T-helper 22 cell (primary cell): ENCODE results near the gene JMJD4.

Source experiments
- DNase-seq: peaks from one replicate; pipeline ENCODE4 v3.0.0-alpha.2; 2020; ENCODE audit warnings: low read depth

Gene JMJD4, protein sequence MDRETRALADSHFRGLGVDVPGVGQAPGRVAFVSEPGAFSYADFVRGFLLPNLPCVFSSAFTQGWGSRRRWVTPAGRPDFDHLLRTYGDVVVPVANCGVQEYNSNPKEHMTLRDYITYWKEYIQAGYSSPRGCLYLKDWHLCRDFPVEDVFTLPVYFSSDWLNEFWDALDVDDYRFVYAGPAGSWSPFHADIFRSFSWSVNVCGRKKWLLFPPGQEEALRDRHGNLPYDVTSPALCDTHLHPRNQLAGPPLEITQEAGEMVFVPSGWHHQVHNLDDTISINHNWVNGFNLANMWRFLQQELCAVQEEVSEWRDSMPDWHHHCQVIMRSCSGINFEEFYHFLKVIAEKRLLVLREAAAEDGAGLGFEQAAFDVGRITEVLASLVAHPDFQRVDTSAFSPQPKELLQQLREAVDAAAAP

DNA sequence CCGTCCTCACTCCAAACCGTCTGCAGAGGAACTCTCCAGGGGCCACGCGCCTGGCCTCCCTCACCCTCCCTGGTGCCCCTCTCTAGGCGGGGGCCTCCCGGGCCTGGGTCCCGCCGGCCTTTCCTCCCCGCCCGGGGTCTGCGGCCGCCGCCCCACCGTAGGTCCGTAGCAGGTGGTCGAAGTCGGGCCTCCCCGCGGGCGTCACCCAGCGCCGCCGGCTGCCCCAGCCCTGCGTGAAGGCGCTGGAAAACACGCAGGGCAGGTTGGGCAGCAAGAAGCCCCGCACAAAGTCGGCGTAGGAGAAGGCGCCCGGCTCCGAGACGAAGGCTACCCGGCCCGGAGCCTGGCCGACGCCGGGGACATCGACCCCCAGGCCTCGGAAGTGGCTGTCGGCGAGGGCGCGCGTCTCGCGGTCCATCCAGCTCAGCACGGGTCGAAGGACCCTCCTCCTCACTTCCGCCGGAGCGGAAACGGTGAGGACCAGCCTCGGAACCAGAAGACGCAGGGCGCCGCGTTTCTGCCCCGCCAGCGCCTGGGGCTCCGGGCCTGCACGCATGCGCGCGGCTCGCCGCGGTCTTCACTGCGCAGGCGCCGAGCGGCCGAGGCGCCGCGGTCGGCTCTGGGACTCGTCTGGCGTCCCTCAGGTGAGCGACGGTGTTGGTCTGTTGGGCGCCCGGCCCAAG is at the start of gene JMJD4, which contains the start of gene SNAP47:
TSS of gene JMJD4 (minus strand) at position 447 of the 683 bp plus-strand sequence. CDS start at position 418, 29 bp downstream.
TSS of gene SNAP47 (plus strand) at position 580 of the 683 bp plus-strand sequence. CDS start 12,302 bp downstream, outside the sequence.
- DNase-seq, result peak; percentile 83

DNA sequence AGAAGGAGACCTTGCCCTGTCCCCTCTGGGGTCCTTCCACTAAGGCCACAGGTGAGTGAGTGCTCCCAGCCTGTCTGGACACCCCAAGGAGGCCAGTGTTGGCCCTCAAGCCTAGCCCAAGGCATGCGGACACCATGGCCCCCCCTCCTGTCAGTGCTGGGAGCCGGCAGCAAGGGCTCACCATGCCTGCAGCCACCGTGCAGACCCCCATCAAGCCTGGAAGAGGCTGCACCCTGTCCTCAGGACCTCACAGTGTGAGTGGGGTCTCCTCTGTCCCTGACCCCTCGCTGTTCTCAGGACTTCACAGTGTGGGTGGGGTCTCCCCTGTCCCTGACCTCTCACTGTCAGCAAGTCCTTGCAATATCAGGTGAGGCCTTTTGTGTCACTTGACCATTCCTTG is 47.1 kb upstream of the JMJD4 start:
- no peak for DNase-seq

DNA sequence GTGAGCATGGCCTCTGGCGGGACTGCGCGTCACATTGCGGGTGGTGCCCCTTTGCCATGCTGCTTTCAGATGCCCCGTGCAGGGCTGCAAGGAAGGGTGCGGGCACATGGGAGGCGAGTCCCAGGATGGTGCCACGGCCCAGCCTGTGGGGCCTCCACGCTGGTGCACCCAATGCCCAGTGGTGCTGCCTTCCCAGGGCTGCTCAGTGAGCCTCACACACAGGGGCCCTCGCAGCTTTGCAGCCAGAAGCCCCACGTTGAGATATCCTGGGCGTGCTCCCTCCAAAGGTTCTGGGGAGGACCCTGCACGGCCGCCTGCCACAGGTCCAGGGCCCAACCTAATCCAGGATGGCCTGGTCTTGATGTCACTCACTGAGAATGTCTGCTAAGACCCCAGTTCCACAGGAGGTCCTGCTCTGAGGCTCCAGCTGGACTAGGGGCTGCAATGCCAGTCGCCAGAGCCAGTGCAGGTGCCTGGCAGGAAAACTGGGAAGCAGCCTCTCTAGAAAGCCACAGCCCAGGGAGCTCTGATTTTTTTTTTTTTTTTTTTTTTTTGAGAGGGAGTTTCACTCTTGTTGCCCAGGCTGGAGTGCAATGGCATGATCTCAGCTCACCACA is 46.3 kb upstream of the JMJD4 start:
- no peak for DNase-seq

DNA sequence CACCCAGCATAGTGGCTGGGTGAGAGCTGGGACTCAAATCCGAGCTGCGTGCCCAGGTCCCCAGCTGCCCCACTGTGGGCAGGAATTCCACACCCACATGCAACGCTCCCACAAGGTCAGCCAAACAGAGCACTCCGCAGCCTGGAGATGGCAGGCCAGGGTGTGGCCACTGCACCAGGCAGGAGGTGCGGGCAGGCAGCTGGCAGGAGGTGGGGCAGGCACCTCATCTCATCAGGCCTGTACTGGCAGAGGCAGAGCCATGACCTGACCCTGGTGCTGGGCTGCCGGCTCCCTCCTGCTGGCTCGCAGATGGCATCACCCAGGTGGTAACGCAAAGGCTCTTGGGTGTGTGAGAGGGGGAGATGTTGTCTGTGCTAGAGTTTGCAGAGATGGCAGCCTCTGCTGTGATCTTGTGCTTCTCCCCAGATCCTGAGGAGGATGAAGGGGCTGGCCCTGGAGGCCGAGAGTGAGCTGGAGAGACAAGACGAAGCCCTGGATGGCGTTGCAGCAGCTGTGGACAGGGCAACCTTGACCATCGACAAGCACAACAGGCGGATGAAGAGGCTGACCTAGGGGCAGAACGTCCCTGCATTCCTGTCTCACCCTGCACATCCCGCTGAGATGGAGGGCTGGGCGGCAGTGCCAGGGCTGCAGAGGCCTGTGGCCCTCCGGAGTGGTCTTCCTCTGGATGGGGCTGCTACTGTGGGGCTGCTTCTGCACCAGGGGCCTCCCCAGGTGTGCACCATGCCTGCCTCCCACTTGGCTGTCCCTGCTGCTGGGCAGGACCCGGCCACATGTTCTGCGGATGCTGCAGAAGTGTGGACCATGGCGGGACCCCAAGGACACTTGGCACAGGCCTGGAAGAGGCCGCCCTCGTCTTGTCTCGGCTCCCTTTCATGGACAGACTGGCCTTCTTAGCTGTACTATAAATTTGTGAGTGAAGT is 45.3 kb upstream of the JMJD4 start:
- DNase-seq, result no peak

DNA sequence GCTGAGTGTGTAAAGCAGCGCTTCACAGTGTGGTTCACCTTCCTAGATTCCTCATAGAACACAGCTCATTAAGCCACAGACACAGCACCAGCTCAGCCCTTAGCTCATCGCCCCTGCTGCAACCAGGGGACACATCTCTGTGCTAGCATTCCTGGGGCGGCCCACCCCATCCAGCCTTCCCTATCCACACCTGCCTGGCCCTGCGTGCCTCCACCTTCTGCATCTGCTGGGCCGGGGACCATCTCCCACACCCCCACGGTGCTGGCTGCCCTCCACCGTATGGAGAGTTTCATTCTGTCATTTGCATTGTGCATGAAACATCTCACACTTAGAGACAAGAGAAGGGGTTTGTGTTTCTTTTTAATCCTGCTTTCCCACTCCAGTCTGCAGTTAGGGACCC is 44.6 kb upstream of the JMJD4 start:
- DNase-seq, result no peak

DNA sequence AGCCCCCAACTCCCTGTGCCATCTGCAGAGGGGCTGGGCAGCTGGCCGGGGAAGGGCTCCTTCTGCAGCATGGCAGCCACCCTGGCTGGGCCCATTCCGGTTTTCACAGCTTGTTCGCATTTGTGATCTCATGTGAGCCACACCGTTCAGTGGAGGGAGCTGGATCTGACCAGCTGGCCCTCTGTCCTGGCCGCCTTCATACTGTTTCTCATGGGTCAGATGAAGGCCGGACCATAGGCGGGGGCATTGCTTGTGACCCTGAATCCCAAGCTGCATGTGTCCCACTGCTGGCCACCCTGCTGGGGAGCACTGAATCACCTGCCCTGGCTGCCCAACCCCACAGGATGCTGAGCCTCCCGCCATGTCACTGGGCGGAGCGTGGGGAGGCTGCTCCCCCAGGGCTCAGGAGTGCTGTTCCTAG is 43.9 kb upstream of the JMJD4 start:
- no peak for DNase-seq

DNA sequence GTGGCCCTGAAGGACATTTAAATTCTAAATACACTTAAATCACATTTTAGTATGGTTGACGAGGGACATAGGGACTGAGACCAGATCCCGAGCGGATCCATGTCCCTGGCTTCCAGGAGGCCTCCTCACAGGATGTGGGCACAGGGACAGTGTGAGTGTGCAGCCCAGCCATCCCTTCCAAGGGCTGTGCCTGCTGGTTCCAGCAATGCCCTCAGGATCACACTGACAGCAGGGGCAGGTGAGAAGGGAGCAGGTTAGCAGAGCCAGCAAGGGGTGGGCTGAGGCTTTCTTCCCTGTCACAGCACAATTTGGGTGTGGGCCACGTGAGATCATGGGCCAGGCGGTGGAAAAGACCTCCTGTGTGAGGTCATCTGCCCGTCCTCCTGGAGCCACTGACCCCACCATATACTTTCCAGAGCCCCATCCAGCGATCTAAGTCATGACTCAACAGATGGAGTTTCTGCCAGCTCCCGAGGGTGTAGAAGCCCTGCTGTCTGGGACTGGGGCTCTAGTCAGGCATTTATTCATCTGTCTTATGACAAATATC is 43.4 kb upstream of the JMJD4 start:
- DNase-seq, result no peak

DNA sequence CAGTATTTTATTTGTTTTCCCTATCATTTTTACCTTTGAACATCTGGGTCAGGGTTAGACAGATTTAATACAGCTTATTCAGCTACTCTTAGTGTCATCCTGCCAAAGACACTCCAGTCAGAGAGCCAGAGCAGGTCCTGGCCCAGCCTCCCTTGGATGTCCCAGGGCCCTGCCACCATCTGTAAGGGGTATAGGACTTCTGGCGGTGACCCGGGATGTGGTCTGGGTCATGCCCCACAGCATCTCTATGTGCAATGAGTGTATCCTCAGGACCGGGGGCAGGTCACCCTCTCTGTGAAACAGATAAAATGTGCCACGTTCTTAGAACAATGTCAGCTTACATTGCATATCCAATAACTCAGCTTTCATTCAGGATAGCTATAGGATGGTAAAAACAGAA is 42.5 kb upstream of the JMJD4 start:
- no peak for DNase-seq

DNA sequence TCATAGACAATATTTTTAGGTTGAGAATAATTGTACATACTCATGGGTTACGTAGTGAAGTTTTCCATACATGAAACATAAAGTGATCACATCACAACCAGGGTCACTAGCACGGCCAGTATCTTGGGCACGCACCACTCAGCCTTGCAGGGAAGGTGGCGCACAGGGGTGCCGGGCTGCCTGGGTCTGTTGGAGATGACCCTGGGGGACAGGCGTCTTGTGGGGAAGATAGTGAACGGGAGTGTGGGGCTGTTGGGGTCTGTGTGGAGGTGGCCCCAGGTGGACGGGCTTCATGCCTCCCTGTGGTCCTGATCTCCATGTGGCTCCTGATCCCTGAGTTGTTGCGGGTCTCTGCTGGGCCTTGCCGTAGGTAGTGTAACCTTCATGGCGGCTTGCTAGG is 42.1 kb upstream of the JMJD4 start:
- DNase-seq, result no peak

DNA sequence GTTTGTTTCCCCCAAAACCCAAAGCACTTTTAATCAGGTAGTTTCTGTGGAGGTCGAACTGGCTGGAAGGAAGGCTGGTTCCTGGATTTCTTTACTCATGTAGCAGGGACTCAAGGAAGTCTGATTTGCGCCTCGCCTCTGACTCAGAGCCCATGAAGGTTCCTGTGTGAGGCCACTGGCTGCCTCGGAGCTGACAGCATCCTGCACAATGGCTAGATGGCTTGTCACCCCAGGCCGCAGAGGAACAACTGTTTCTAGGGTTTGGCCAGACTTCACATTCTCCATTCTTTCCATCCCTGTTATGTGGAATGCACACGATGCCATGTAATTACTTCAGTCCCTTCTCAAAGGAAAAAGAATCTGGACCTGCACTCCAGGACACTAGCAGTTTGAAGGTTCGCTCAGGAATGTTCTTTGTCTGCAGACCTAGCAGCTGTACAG is 41.2 kb upstream of the JMJD4 start:
- no peak for DNase-seq

DNA sequence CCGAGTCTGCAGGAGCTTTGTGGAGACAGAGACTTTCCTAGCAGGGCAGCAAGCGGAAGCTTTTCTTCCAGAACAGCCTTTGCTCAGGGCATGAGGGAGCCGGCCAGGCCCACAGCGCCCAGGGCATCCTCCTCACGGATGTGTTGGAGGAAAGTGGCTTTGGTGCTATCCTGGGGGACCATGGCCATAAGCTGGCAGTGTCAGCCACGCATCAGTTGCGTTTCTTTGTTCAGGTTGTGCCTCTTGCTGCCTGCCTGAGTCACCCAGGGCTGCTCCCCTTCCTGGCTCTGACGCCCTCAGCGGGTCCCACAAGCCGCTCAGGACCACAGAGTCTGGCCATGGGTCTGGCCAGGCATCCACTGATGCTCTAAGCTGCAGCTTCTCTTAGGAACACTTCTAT is 40.7 kb upstream of the JMJD4 start:
- DNase-seq, result no peak

DNA sequence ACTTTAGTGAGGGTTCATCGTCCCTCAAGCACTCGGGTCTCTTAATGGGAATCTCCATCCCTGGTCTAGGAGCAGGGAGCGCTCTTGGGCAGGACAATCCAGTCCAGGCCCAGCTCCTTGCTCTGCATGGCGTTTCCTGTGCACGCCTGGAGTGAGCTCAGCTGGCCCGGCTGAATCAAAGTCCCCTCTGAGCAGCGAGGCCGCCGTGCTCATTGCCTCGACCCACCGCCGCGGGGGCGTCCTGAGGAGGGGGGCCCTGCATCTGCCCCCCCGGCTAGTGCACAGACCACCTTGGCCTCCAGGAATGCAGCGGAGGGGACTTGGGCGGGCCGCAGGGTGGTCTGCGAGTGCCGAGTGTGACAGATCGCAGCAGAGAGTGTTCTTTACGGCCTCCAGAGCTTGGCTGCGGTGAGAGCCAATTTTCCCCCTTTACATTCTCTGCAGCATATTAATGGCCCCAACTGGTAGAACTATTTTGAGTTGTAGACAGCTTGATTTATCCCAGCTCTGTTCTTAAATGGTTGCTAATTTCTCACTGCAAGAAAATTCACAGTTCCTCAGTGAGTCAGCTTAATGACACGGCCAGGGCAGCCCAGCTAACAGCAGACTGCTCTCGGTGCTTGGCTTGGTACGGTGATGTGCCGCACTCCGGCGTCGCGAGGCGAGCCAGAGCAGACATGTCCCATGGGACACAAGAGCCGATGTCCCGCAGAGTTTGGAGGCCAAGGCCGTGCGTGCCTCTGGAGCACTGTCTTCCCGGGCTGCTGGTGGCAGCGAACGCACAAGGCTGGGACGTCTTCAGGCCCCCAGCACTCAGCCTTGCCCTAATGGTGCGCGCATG is 39.9 kb upstream of the JMJD4 start:
- no peak for DNase-seq

DNA sequence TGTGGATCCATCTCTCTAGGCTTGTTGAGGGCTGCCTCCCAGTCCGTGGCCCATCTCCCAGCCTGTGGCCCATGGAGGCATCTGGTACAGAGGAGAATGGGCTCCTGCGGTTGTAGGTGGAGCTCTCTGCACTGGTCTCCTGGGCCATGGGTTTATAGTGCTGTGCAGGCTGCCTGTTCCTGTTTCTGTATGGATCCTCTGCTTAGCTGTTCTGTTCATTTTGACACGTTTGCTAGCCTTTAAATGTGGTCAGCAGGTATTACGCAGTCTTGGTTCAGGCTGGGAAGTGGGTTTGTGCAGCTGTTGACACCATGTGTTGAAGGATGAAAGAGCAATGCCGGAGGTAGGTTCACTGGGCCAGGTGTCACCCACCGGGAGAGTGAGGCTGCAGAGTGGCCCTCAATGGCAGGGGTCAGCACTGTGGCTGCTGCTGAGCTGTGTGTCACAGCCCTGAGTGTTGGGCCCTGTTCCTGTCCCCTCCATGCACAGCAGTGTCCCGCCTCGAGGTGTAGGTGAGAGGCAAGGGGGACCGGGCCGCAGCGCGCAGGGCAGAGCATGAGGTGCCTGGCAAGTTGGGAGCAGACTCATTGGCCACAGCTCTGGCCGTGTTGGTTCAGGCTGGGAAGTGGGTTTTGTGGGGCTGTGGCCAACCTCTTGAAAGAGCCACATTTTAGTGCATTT is 39.1 kb upstream of the JMJD4 start:
- DNase-seq, result no peak

DNA sequence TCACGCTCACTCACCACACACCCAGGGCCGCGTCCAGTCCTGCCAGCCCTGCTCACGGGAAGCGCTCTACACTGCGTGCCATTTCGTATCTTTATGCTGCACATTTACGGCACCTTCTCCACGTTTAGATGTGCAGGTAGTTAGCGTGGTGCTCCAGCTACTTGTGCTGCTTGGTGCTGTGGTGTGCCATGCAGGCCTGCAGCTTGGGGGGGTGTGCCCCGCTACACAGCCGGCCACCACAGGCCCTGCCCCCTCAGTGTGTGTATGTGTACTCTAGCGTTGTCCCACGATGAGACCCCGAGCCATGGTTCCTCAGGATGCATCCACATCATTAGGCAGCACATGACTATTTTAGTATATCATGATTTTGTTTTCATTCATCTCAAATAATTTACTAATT is 38.5 kb upstream of the JMJD4 start:
- DNase-seq, result no peak

DNA sequence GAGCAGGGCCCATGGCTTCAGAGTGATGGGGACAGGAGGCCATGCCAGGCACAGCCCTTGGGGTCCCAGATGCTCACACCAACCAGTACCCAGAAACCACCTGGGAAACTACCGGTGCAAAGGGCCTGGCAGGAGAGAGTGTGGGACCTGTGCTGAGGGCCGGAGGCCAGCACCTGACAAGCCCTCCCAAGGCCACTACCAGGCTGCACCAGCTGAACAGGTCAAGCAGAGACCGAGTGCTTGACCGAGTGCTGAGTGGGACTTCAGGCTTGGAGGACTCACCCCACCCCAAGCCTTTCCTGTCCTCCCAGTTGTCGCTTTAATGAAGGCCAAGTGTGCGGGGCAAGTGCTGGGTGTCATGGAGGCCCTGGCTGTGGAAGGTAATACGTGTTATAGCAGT is 36.7 kb upstream of the JMJD4 start:
- DNase-seq, result no peak

DNA sequence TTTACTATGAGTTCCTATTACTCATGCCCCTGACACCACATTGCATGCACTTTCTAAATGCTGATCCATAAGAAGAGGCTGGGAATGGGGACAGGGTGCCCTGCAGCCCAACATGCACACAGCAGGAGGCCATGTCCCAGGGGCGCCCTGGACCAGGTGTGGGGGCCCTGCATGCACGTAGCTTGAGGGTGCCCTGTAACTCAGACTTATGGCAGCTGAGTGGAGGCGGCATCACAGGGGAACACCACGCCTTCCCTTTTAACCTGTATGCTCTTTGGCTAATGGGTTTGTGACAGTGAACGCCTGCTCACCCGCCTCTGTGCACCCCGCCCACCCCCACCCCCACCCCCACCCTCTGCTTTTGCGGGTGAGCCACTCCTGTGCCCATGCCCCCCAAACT is 36.2 kb upstream of the JMJD4 start:
- no peak for DNase-seq

DNA sequence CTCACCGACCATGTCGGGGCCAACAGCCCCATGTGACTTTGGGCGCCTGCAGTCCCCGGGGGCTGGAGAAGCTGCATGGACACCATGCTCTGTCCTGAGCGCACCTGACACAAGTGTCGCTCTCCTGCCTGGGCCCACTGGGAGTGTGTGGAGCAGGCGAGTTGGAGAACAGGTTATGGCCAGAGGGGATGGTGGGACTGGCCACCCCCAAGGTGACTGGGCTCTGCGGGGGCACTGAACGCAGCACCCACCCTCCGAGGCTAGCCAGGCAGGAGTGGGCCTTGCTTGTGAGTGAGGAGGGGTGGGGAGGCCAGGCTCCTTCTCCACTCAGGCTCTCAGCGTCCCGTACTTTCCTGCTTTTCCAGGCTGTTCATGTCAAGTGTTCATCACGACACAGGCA is 35.7 kb upstream of the JMJD4 start:
- DNase-seq, result no peak

DNA sequence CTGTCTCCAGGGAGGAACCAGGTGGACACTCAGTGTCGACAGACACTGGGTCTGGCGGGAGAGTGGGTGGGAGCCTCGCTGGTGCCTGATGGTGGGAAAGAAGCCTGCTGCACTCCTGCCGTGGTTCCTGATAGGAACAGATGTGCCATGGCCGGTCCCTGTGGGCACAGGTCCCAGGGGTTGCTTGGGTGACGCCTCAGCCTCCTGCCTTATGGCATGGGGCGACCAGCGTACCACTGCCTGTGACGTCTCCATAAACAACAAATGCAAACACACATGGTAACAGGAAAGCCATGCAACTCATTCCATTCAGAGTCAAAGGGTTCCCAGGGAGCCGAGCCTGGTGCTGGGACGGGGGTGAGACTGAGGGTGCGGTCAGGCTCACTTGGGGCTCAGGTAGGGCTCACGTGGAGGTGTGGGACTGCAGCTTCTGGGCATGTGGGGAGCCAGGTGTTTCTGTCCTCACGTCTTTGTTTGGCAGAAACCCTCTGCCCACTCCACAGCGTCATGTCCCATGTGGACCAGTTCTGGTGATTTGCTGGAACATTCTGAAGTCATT is 34.9 kb upstream of the JMJD4 start:
- no peak for DNase-seq

DNA sequence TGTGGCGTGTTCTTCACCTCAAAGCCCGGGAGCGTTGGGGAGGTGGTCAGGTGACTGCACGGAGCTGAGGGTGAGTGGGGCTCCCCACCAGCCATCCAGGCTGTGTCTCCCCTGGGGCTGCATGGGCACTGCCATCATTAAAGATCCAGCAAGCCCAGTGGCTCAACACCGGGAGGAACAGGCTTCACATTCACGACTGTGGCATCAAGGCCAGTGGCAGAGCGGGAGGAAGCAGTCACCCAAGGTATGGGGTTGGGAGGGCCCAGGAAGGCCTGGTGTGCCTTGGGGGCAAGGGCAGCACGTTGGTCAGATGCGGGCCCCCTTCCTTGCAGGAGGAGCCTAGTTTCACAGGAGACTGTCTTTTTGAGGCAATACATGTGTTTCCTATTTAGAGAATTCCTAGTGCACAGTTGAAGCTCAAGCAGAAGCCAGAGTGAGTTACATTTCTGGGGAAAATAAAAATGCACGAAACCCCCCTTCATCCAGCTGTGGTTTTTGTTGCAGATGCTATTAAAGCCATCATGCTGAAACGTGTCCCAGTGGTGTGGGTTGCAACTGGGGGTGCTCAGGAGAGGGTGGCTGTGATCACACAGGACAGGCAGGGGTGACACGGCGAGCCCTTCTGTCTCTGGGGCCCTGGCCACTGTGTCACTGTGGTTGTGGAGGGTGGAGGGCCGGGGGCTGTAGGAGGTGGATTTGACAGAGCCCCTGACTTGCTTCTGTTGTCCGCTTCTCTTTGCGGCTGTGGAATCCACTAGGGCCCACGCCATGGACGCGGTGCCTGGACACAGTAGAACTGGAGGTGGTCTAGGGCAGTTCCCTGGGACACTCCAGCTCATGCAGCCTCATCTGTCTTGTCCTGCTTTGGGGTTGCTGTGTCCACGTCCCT is 34.2 kb upstream of the JMJD4 start:
- DNase-seq, result no peak
